ENCODE data around the gene MYO3A.
A peak's percentile ranks its signal among the peaks of the same experiment; 100 is the strongest.

MYO3A gene

GRCh38 chr10:25901199-25901598 is 32.8 kb upstream of the MYO3A start:
- no peak for TF ChIP-seq CTCF (IDR thresholded peaks at IDR 0.05; ENCODE audit: extremely low read depth, insufficient read depth, missing control alignments)
- in situ Hi-C loops (cut with MboI; ENCODE audit: low pct_unique_long_range_greater_than_20kb, low sequenced_read_pairs, unreplicated experiment) = no loop called here
- no peak for DNase-seq (ENCODE audit: low spot score)

GRCh38 chr10:25902002-25902401 is 32.0 kb upstream of the MYO3A start:
- in situ Hi-C loops (cut with MboI; ENCODE audit: low pct_unique_long_range_greater_than_20kb, low sequenced_read_pairs, unreplicated experiment) = no loop called here
- no peak for TF ChIP-seq CTCF (IDR thresholded peaks at IDR 0.05; ENCODE audit: extremely low read depth, insufficient read depth, missing control alignments)

DNA sequence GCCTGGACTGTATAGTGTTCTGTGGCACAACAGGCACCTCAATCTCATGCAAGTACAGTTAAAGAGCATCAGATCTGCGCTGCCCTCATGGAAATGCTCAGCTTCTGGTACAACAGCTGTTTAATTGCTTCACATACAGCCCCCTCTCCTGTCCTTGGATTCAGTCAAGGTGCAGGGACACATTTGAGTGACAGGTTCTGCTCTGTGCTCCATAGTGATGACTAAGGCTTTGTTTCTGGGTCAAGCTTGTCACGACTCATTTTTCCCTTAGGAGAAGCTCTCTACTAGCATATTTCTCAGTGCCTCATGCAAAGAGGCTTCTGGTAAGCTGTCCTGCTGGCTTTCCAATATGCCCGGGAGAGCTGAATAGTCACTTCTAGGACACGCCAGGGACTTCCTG is 26.8 kb upstream of the MYO3A start:
- no peak for DNase-seq (ENCODE audit: low spot score)
- TF ChIP-seq CTCF (IDR thresholded peaks at IDR 0.05; ENCODE audit: extremely low read depth, insufficient read depth, missing control alignments) = no peak
- in situ Hi-C loops (cut with MboI; ENCODE audit: low pct_unique_long_range_greater_than_20kb, low sequenced_read_pairs, unreplicated experiment) = no loop called here

More at GRCh38 chr10:25902002-25902401, 32.0 kb upstream of the MYO3A start:
- no peak for DNase-seq (ENCODE audit: low spot score)

DNA sequence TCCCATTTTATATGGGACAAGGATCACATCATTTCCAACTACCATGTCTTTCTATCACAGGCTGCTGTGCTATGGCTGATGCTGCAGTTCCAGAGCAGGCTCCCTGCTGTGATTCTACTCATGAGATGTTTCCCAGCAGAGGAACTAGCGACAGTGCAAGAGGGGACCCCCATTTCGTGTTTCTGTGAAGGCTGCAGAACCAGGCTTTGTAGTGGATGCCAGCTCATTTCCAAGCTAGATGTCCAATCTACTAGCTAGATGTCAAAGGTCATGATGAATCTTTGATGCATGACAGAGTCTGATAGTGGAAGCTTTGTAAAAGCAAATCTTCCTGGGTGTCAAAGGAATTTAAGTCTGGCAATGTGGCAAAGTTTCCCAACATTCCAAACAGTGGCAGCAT is 21.2 kb upstream of the MYO3A start:
- in situ Hi-C loops (cut with MboI; ENCODE audit: low pct_unique_long_range_greater_than_20kb, low sequenced_read_pairs, unreplicated experiment) = no loop called here
- no peak for DNase-seq (ENCODE audit: low spot score)
- TF ChIP-seq CTCF (IDR thresholded peaks at IDR 0.05; ENCODE audit: extremely low read depth, insufficient read depth, missing control alignments) = no peak

- in situ Hi-C loops (cut with MboI; ENCODE audit: low pct_unique_long_range_greater_than_20kb, low sequenced_read_pairs, unreplicated experiment) = no loop called here
- TF ChIP-seq CTCF (IDR thresholded peaks at IDR 0.05; ENCODE audit: extremely low read depth, insufficient read depth, missing control alignments) = no peak
- no peak for DNase-seq (ENCODE audit: low spot score)
Observed at GRCh38 chr10:25914776-25915175, 19.3 kb upstream of the MYO3A start.

GRCh38 chr10:25934621-25935139 is 651 bp downstream of the MYO3A start:
- TF ChIP-seq CTCF (IDR thresholded peaks at IDR 0.05; ENCODE audit: extremely low read depth, insufficient read depth, missing control alignments) = peak; percentile 43
- peak; percentile 58 for DNase-seq (ENCODE audit: low spot score)
- in situ Hi-C loops (cut with MboI; ENCODE audit: low pct_unique_long_range_greater_than_20kb, low sequenced_read_pairs, unreplicated experiment) = no loop called here

- TF ChIP-seq CTCF (IDR thresholded peaks at IDR 0.05; ENCODE audit: extremely low read depth, insufficient read depth, missing control alignments) = no peak
- in situ Hi-C loops (cut with MboI; ENCODE audit: low pct_unique_long_range_greater_than_20kb, low sequenced_read_pairs, unreplicated experiment) = no loop called here
Observed at GRCh38 chr10:25938405-25938804, 4.4 kb downstream of the MYO3A start.

More at GRCh38 chr10:25938405-25938804, 4.4 kb downstream of the MYO3A start:
- DNase-seq (ENCODE audit: low spot score) = no peak
